ENCODE measurements around the gene MAP4.
"Not testable (repeated sequence)": the region's sequence is repeated elsewhere in the genome, so short reads cannot be mapped to it uniquely, and the experiment has no call there.

Gene MAP4

DNA sequence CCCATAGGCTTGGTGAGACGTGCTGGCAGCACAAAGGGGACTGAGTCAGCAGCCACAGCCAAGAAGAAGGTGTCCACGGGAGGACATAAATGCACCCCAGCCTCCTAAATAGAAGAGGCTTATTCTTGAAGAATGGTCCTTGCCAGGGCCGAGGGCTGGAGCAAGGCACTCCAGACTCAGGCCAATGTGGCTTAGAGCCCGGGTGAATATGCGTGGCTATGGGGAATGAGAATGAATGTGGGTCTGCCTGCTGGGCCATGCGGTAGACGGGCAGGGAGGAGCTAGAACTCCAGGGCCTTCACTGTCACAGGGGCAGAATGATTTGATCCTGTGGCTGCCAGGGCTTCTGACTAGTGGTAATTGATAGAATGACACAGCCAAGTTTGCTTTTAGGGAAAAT is 179.2 kb downstream of the MAP4 start:
- DNase-seq = no peak

DNA sequence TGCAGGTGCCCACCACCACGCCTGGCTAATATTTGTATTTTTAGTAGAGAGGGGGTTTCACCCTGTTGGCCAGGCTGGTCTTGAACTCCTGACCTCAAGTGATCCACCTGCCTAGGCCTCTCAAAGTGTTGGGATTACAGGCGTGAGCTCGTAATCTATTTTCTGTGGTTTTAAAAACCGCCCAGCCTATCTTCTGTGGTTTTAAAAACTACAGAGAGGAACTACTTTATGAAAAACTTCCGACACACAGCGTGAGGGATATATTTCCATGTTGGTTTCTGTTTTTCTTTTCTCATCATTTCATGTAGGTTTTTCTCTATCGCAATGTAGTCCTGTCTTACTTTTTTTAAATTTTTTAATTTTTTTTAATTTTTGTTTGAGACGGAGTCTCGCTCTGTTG is 186.7 kb downstream of the MAP4 start:
- not testable (repeated sequence) for DNase-seq

DNA sequence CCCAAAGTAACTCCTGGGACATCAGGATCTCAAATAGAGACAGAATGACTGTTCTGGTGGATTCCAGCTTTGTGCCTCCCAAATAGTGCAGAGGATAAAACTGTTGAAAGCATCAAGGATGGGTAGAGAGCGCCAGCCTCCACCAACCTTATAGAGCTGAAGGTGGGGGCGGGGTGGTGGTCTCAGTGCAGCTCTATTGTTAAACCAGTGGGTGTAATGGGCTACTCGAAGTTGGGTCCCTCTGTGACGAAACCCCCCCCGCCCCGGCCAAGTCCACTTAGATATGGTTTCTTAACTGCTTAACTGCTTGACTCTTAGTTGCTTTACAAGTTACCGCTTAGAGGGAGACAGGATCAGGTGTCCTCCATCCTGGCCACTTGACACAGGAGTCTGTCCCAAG is 190.6 kb downstream of the MAP4 start:
- no peak for DNase-seq

DNA sequence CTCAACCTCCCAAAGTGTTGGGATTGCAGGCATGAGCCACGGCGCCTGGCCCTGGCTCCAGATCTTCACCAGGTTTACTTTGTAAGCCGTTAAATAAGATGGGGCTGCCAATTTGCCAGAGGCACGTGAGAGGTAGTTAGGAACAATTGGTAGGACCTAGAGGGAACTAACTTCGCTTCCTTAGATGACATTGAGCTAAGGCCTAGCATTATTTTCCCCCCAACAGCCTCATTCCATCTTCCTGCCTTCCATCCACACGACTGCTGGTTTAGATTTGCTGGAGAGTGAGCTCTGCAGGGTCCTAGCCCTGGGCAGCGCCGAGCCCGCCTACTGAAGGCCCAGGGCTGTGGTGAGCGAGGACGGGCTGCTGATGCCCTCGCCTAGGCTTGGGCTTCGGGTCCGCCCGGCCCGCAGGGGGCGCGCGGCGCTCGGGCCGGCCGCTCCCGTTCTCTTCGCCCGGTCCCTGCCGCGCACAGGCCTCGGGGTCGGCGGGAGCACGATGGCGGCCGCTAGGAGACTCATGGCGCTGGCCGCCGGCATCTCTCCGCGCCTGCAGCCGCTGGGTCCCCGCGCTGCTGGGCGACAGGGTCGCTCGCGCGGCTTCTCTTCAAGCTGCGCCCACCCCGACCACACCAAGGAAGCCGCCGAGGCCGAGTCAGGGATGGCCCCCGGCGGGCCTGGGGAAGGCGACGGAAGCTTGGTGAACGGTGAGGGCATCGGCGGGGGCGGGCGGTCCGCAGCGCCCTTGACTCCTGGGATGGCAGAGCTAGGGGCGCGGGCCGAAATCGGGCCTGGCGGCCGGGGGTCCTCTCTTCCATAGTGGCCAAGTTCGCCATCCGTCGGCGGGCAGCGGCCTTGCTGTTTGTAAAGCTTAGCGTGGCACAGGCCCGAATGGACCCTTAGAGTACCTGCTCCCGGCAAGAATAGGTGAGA is 191.4 kb downstream of the MAP4 start:
- peak; percentile 81 for DNase-seq

GRCh38 chr3:47817609-47818008 is 198.6 kb downstream of the MAP4 start:
- DNase-seq = no peak

- DNase-seq = no peak
Measured at GRCh38 chr3:47813551-47814177, 202.6 kb downstream of the MAP4 start.

GRCh38 chr3:47804577-47804976 is 211.6 kb downstream of the MAP4 start:
- no peak for DNase-seq

GRCh38 chr3:47803480-47804025 is 212.7 kb downstream of the MAP4 start:
- no peak for DNase-seq

DNA sequence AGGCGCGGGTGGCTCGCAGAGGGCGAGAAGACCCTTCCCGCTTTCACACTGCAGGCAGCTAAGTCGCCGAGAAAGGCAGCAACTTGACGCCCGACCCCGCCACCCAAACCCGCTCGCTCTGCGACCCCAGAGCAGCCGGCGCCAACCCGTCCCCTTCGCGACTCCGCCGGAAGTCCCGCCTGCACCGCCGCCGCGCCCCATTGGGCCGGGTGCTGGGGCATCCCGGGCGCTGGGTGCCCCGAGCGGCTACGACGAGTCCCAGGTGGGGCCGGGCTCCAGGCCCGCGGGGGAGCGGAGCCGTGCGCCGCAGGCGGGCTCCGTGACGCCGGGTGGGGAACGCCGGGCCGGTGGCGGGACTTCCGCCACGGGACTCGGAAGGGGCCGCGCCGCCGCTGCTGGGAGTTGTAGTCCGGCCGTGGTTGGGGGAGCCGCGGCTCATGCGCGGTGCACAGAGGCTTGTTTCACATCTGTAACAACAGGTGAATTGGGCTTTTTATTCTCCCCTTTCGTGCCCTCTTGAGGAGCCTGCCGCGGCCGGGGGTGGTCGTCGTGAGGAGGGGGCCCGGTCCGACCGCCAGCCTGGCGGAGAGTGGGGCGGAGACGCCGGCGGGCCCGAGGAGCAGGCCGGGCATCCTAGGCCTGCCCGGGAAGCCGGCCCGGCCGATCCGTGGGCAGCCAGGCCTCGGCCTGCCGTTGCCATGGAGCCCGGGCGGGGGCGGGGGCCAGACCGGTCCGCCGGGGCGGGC is 213.3 kb downstream of the MAP4 start, which contains the start of gene DHX30:
Gene DHX30 (plus strand): TSS at position 405 of the 746 bp plus-strand sequence. CDS start 7,546 bp downstream, outside the sequence.
- peak; percentile 85 for DNase-seq

Measured in CD4-positive, alpha-beta T cell treated with Interleukin-15 for 1 hour (primary cell).